Hepatocyte (in vitro differentiated cells): ENCODE data around the gene SORL1-AS1.

Experiments used
- CTCF ChIP-seq: fragments of 200-600 bp; sonication (generic); IDR thresholded peaks from 2 replicates; pipeline ENCODE4 v1.5.1; 2016; ENCODE audit warnings: antibody characterized with exemption, mild to moderate bottlenecking; ENCODE audit not compliant: poor library complexity
- EZH2 ChIP-seq: fragments of 200-600 bp; sonication (generic); IDR thresholded peaks from 2 replicates; pipeline ENCODE4 v1.6.1; 2016; ENCODE audit warnings: antibody characterized with exemption, mild to moderate bottlenecking, borderline replicate concordance
- EZH2phosphoT487 ChIP-seq: fragments of 200-600 bp; sonication (generic); IDR thresholded peaks from one replicate; pipeline ENCODE4 v1.6.1; 2018; ENCODE audit warnings: antibody characterized with exemption, mild to moderate bottlenecking, low read depth, moderate library complexity; ENCODE audit not compliant: unreplicated experiment, severe bottlenecking

GRCh38 chr11:121488170-121488569 is 35.4 kb upstream of the SORL1-AS1 start:
- TF ChIP-seq EZH2phosphoT487 = no peak
- TF ChIP-seq EZH2 = no peak
- no peak for TF ChIP-seq CTCF
